IPS-20b (cell line): ENCODE results near the gene TULP4.

Experiments
- H3K27ac ChIP-seq: one replicate; pipeline ENCODE4 v1.5.1; 2013; ENCODE audit warnings: low read length
- H3K27me3 ChIP-seq: 2 replicates; pipeline ENCODE4 v1.6.1; 2013; ENCODE audit warnings: mild to moderate bottlenecking, low read length, inconsistent platforms; ENCODE audit not compliant: insufficient read depth
- H3K36me3 ChIP-seq: 2 replicates; pipeline ENCODE4 v1.6.1; 2013; ENCODE audit warnings: low read depth, mild to moderate bottlenecking, inconsistent platforms, low read length, moderate library complexity; ENCODE audit not compliant: insufficient read depth
- H3K4me1 ChIP-seq: 2 replicates; pipeline ENCODE4 v1.6.1; 2013; ENCODE audit warnings: mild to moderate bottlenecking, control low read depth, inconsistent platforms, low read length, moderate library complexity; ENCODE audit not compliant: insufficient read depth
- H3K4me3 ChIP-seq: 2 replicates; pipeline ENCODE4 v1.5.1; 2013; ENCODE audit warnings: mild to moderate bottlenecking, low read length, inconsistent platforms
- H3K9ac ChIP-seq: 2 replicates; pipeline ENCODE4 v1.6.1; 2013; ENCODE audit warnings: low read depth, mild to moderate bottlenecking, inconsistent platforms, low read length, moderate library complexity
- H3K9me3 ChIP-seq: 2 replicates; pipeline ENCODE4 v1.6.1; 2013; ENCODE audit warnings: mild to moderate bottlenecking, low read depth, low read length, inconsistent platforms; ENCODE audit not compliant: insufficient read depth

The TULP4 gene

DNA sequence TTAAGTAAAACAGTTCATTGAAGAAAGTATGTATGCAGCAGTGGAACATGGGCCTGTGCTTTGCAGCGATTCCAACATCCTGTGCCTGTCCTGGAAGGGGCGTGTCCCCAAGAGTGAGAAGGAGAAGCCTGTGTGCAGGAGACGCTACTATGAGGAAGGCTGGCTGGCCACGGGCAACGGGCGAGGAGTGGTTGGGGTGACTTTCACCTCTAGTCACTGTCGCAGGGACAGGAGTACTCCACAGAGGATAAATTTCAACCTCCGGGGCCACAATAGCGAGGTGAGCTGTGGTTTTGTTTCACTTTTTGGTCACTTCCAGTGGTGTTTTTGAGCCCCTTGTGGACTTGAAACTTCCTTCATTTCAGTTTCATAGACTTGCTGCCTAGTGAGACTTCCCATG is 1.7 kb downstream of the TULP4 start:
- Histone ChIP-seq H3K4me1 (peaks cover 6% of the 10 kb centered on the region; the same call in 1 of the 2 replicates), H3K27ac (no peak overlapping the region), H3K9me3 (no peaks in the 10 kb centered on the region; the same call in 1 of the 2 replicates), H3K36me3 (peaks cover 47% of the 10 kb centered on the region), H3K27me3 (no peaks in the 10 kb centered on the region), H3K4me3 (no peak overlapping the region), H3K9ac (no peak overlapping the region)

DNA sequence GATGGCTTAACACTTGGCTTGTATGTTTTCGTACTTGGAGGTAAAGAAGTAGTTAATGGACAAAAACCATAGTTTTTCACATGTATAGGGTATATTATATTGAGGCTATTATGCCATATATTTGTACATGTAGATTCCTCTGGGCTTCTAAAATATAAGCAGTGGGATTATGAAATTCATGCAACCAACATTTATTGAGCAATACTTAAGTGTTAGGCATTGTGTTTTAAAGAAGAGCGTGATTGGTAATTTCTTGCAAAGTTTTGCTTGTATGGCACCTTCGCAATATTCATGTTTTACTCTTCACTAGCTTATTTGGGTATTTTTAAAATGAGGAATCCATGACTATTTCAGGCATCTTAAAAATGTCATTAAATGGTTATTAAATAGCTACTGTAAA is 2.5 kb downstream of the TULP4 start:
- H3K36me3 ChIP-seq: peaks cover 47% of the 10 kb centered on the region

DNA sequence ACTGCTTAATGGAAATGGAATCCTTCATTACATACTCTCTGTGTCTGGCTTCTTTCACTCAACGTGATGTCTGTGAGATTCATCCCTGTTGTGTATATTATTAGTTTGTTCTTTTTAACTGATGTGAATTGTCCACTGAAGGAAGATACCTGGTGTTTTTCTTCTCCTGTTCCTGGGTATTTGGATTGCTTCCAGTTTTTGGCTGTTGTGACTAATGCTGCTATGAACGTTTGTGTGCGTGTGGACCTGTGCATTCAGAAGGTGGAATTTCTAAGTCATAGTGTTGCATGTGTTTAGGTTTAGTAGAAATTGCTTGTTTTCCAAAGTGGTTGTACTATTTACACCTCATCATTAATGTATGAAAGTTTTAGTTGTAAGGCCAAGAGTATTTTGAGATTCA is 3.8 kb downstream of the TULP4 start:
- no peaks in the 10 kb centered on the region for H3K27me3 ChIP-seq
- peaks cover 47% of the 10 kb centered on the region for H3K36me3 ChIP-seq
- H3K27ac ChIP-seq: no peak overlapping the region
- no peaks in the 10 kb centered on the region; the same call in 1 of the 2 replicates for H3K9me3 ChIP-seq
- H3K9ac ChIP-seq: no peak overlapping the region
- H3K4me1 ChIP-seq: peaks cover 6% of the 10 kb centered on the region; the same call in 1 of the 2 replicates
- H3K4me3 ChIP-seq: no peak overlapping the region

More for the DNA sequence above, 2.5 kb downstream of the TULP4 start:
- Histone ChIP-seq H3K4me1 (peaks cover 6% of the 10 kb centered on the region; the same call in 1 of the 2 replicates), H3K4me3 (no peak overlapping the region), H3K27me3 (no peaks in the 10 kb centered on the region), H3K9ac (no peak overlapping the region), H3K9me3 (no peaks in the 10 kb centered on the region; the same call in 1 of the 2 replicates), H3K27ac (no peak overlapping the region)

DNA sequence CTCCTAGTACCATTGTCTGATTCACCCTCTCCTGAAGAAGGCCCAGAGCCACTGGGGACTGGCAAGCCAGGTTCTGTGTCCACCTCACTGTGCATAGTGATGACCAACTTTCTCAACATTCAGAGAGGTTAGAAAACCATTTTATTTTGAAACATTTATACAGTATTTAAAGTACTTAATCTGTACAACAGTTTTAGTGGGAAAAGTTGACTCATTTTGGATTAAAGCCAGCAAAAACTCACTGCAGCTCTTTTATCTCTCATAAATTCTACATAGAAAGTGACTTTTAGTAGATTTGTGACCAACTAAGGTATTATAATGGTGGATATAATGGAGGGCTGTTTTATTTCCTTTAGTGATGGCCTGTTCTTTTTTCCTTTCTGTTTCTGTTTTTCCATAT is 9.7 kb downstream of the TULP4 start:
- H3K9ac ChIP-seq: no peak overlapping the region
- H3K4me1 ChIP-seq: peaks cover 12% of the 10 kb centered on the region
- H3K36me3 ChIP-seq: no peaks in the 10 kb centered on the region
- no peaks in the 10 kb centered on the region for H3K27me3 ChIP-seq
- H3K4me3 ChIP-seq: no peak overlapping the region
- no peak overlapping the region for H3K27ac ChIP-seq
- H3K9me3 ChIP-seq: no peaks in the 10 kb centered on the region

DNA sequence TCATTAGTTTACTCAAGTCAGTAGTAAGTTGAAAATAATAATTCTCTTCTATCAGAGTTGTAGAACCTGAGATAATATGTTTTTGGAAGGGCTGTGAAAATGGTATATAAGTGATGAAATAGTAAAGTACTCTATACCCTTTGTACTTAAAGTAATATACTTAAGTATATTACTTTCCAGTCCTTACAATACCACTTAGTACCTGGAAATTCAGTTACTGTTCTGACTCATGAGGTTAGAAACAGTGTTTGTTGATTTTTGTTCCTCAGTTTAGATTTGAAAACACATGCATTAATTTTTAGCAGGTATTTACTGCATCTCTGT is 10.1 kb downstream of the TULP4 start:
- Histone ChIP-seq H3K36me3 (no peaks in the 10 kb centered on the region), H3K27me3 (no peaks in the 10 kb centered on the region), H3K27ac (no peak overlapping the region), H3K9ac (no peak overlapping the region), H3K9me3 (no peaks in the 10 kb centered on the region), H3K4me3 (no peak overlapping the region), H3K4me1 (peaks cover 12% of the 10 kb centered on the region)

DNA sequence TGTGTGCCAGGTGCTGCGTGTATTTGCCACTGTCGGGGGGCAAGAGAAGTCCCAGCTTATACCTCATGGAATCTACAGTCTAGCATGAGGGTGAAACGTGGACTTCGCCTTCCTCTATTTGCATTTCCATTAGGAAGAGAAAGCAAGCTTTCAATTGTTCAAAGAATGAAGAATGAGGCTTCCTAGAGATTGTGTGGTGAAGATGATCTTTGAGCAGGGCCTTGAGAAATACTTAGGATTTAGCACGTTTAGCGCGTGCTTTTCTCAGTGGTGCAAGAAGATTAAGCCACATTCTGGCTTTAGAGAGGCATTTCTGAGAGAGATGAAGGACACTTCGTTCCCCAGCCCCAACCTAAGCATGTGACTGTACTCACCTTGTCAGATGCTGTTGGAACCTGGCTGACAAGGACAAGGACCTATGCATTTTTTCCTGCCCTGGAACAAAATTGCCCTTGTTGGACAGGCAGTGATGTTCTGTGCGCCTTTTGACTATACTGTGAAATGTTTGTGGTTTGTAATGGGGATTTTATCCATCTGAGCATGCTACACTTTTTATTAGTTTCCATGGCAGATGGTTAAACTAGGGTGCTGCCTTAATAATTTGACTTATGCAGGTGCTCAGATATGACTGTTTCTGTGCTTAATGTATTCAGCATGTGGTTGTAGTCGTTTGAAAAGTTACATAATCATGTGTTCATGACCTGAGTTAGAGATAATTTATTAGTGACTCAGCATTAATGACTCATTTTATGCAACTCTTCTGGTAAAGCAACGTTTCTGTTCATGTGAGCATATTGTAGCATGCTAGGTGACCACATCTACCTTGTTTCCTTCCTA is 10.7 kb downstream of the TULP4 start:
- peaks cover 15% of the 10 kb centered on the region for H3K4me1 ChIP-seq
- H3K27ac ChIP-seq: no peak overlapping the region
- H3K4me3 ChIP-seq: no peak overlapping the region
- H3K9ac ChIP-seq: no peak overlapping the region
- H3K36me3 ChIP-seq: no peaks in the 10 kb centered on the region
- no peaks in the 10 kb centered on the region for H3K27me3 ChIP-seq
- no peaks in the 10 kb centered on the region for H3K9me3 ChIP-seq

DNA sequence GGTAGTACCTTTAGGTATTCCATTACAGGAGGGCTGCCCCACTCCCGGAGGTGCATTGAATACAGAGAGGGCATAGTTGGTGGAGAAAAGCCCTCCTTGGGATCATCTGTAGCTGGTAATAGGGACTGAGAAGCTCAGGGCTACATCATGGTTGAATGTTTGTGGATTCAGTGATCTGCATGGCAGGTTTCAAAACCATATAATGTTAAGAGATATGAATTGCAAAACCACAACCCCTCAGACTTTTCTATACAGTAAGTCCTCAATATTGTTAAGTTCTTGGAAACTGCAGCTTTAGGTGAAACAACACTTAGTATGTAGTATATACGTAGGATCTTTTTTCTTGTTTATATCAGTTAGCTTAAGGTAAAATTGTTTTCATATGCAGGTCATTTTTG is 11.3 kb downstream of the TULP4 start:
- Histone ChIP-seq H3K4me3 (no peak overlapping the region), H3K9ac (no peak overlapping the region), H3K27ac (no peak overlapping the region)

DNA sequence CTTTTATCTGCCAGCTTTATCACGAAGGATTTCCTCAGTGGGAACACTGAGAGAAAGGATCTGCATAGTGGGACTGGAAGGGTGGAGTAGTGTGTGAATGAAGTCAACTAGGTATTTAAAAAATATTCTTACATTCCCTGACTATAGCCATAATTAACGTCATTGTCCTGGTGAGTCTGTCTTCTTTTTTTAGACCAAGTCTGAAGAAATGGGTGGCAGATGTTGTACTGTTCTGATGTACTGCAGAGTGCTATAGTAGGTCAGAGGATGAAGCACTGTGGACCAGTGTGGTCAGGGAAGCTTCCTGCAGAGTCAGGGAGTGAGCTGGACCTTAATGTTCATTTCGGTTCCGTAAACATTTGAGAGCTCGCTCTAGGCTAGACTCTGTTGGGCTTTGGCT is 11.9 kb downstream of the TULP4 start:
- Histone ChIP-seq H3K4me1 (peaks cover 19% of the 10 kb centered on the region), H3K27me3 (no peaks in the 10 kb centered on the region), H3K9me3 (no peaks in the 10 kb centered on the region), H3K36me3 (no peaks in the 10 kb centered on the region), H3K27ac (no peak overlapping the region), H3K9ac (no peak overlapping the region), H3K4me3 (no peak overlapping the region)

More for the DNA sequence above, 11.3 kb downstream of the TULP4 start:
- Histone ChIP-seq H3K9me3 (no peaks in the 10 kb centered on the region), H3K36me3 (no peaks in the 10 kb centered on the region), H3K4me1 (peaks cover 16% of the 10 kb centered on the region), H3K27me3 (no peaks in the 10 kb centered on the region)

DNA sequence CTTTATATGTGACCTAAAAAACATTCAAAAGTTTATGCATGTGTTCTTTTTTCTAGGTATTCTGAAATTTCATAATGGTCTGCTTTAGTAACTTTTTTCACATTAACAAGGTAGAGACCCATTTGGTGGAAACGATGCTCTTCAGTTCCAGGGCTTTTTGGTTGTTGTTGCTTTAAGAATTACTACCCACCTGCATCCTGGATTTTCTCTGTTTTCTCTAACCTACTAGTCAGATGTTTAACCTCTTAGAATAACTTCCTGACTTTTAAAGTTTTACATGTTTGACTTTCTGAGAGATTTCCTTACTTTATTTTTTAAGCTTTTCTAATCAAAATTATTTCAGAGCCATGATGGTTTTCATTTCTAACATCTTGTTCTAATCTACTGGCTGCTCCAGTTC is 14.9 kb downstream of the TULP4 start:
- Histone ChIP-seq H3K36me3 (no peaks in the 10 kb centered on the region), H3K4me3 (no peak overlapping the region), H3K4me1 (peaks cover 22% of the 10 kb centered on the region), H3K9me3 (no peaks in the 10 kb centered on the region), H3K27me3 (no peaks in the 10 kb centered on the region), H3K27ac (no peak overlapping the region), H3K9ac (no peak overlapping the region)

DNA sequence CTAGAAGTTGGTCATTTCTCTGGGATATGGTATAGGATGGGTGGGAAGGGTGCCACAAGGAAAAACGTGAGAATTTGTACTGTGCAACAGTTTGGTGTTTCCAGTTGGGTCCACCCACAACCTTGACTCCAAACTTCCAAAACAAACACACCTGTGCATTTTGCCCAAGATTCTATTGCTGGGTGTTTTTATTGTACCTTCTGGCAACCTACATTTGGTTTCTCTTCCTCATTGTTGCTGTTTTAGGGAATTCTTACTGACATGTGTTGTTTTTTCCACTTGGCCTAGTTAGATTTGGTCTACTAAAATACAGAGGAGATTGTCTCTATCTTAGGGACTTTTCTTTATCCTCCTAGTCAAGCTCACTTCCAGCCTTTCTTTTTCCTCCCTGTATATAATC is 16.7 kb downstream of the TULP4 start:
- no peak overlapping the region for H3K9ac ChIP-seq

DNA sequence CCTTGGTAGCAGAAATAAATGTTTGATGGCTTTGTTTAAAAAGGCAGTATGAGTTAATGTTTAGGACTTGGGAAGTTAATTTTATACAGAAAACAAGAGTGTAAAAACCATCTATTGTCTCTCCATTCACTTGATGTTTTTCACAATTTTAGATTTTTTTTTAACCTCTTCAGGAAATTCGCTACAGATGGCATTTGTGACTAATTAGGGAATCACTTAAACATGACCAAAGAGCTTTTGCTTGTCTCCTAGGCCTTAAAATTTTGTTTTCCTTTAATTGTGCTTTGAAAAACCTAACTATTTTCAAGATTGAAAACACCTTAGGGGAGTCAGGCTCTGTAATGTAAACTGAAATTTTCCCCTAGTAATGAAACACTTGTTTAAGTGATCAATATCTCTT is 17.3 kb downstream of the TULP4 start:
- H3K9ac ChIP-seq: no peak overlapping the region
- peaks cover 10% of the 10 kb centered on the region for H3K4me1 ChIP-seq
- H3K36me3 ChIP-seq: no peaks in the 10 kb centered on the region; the same call in 1 of the 2 replicates
- H3K4me3 ChIP-seq: no peak overlapping the region
- peaks cover 6% of the 10 kb centered on the region; the same call in 1 of the 2 replicates for H3K9me3 ChIP-seq
- H3K27me3 ChIP-seq: no peaks in the 10 kb centered on the region
- H3K27ac ChIP-seq: no peak overlapping the region

More for the DNA sequence above, 16.7 kb downstream of the TULP4 start:
- Histone ChIP-seq H3K9me3 (peaks cover 6% of the 10 kb centered on the region; the same call in 1 of the 2 replicates), H3K4me3 (no peak overlapping the region), H3K36me3 (no peaks in the 10 kb centered on the region; the same call in 1 of the 2 replicates), H3K27ac (no peak overlapping the region), H3K4me1 (peaks cover 10% of the 10 kb centered on the region), H3K27me3 (no peaks in the 10 kb centered on the region)

DNA sequence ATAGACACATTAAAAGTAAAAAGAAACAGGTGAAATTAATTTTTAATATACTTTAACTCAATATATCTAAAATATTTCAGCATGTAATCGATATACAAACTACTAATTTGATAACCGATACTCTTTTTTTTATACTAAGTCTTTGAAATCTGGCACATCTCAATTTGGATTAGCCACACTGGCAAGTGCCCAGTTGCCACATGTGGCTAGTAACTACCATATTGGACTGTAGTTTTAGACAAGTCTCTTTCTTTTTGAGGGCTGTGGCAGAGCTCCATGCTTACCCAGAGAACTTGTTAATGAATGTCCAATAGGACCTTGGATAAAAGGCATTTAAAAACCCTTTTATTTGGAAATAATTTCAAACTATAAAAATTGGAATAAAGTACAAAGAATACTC is 17.8 kb downstream of the TULP4 start:
- H3K36me3 ChIP-seq: no peaks in the 10 kb centered on the region; the same call in 1 of the 2 replicates
- peaks cover 6% of the 10 kb centered on the region; the same call in 1 of the 2 replicates for H3K9me3 ChIP-seq
- no peak overlapping the region for H3K27ac ChIP-seq
- H3K27me3 ChIP-seq: no peaks in the 10 kb centered on the region
- peaks cover 10% of the 10 kb centered on the region for H3K4me1 ChIP-seq
- H3K4me3 ChIP-seq: no peak overlapping the region
- no peak overlapping the region for H3K9ac ChIP-seq
